Measurements from ENCODE around the gene OR51A4.
"Not testable (repeated sequence)": the region's sequence is repeated elsewhere in the genome, so short reads cannot be mapped to it uniquely, and the experiment has no call there.

The OR51A4 gene, protein sequence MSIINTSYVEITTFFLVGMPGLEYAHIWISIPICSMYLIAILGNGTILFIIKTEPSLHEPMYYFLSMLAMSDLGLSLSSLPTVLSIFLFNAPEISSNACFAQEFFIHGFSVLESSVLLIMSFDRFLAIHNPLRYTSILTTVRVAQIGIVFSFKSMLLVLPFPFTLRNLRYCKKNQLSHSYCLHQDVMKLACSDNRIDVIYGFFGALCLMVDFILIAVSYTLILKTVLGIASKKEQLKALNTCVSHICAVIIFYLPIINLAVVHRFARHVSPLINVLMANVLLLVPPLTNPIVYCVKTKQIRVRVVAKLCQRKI

DNA sequence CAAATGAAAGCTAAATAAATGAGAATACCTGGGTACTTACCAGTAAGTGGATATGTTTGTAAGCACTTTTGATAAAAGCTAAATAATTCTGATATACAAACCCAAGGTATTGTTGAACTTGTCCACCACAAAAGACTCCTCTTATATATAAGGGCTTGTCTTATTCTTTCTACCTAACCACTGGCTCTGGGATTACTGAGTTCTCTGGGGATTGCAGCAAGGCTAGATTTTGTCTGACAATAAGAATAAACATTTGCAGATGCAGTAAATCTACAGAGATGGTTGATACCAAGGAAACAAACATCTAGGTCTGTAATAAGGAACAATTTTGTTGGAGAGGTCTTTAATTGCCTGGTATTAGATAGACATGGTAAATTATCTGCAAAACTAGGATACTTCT is at the start of gene OR51A4:
TSS of gene OR51A4 (minus strand) at position 101 of the 400 bp plus-strand sequence. CDS start 505 bp downstream, outside the sequence.
- no peak for DNase-seq (ENCODE audit: low spot score)

DNA sequence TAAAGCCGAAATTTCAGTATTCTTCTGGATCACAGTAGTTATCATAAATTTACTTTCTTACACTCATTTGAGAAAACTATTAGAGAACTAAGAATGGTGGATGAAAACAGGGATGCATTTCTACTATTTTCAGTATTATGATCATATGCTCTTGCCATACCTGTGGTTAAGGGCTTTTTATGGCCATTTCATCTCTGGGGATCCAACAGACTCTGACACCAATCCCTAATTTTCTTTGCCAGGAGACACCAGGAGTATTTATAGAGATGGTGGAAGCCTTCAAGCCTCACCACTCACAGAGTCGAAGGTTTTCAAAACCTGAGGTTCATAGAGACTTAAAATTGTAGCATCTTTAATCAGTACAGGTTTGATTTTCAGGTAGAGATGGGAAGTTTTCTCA is 47.1 kb upstream of the OR51A4 start, which contains the start of gene OR51L1:
TSS of gene OR51L1 (plus strand) at position 301 of the 400 bp plus-strand sequence. CDS start 4,132 bp downstream, outside the sequence.
- DNase-seq (ENCODE audit: low spot score) = no peak

DNA sequence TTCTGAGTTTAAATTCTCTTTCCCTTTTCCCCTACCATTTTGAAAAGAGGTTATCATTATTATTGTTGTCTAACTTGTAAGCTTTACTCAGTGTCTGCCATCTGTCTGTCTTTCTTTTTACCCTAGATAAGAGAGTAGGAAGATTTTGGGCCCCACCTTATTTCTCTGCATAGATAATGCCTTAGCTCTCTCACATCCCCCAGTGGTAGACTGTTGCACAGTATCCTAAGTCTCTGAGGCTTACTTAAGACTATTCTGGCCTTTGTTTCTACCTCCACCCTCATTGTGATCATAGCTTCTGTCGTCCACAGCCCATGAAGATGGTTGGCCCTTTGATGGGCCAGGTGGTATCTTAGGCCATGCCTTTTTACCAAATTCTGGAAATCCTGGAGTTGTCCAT is 43.7 kb upstream of the OR51A4 start:
- DNase-seq (ENCODE audit: low spot score) = no peak

DNA sequence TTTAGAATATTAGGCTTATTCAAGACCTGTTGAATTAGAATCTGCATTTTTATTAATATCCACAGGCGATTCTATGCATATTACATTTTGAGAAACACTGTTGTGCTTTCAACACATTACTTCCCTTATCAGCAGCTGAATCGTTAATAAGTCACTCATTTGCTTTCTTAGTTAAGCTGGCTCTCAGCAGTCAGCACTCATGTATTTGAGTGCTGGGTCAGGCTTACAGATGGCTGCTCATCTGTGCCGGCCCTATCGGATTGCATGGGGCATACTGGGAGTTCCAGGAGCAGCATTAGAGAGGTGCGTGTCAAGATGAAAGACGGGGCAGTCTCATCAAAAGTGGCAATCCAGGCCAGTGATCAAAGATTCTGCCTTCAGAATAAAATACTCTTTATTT is 36.4 kb upstream of the OR51A4 start:
- no peak for DNase-seq (ENCODE audit: low spot score)

DNA sequence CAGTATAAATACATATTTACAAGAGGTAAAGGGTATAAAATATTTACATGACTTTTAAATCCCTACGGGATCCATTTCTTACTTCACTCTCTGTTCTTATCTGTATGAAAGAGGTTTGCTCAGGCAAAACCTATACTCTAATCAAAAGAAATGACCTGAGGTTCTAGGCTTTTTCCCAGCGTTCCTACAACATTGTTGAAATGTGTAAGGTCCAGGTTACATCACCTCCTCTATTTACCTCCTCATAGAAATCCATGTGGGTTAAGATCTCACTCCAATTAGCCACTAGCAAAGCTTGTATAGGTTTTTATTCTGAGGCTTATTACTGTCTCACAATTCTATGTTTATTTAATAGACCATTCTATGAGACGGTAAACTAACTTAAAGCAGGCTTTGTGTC is 35.3 kb upstream of the OR51A4 start:
- DNase-seq (ENCODE audit: low spot score) = no peak

DNA sequence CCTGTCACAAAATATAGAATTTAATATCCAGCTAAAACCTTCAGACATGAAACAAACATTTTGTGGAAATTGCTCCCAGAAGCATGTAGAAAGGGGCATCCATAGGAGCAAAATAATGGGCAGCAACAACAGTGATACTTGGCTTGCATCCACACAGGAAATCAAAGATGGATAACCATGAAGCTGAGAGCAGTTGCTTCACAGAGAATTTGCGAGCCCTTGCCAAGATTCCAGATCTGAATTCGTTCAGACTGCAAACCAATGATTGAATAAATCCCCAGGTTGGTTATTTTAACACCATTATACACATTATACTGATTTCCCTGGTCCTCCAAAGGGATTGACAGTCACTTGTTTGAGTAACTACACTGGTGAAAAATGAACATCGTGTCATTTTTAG is 31.6 kb upstream of the OR51A4 start:
- no peak for DNase-seq (ENCODE audit: low spot score)

DNA sequence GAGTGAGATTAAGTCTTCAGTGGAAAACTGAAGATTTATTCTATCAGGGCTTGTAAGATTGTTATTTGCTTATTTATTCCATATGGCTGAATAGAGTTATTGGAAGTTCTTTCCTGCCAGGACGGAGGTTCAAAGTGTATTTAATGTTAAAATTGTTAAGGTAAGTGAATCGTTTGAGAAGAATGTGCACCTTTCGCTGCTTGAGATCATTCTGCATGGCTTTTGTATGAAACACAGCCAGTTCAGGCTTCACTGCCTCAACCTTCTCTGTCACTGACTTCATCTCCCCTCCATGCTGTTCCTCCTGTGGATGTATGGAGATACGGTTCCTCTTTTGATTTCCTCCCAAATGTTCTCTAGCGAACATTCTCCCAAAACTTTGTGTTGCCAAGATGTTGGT is 28.0 kb upstream of the OR51A4 start:
- no peak for DNase-seq (ENCODE audit: low spot score)

DNA sequence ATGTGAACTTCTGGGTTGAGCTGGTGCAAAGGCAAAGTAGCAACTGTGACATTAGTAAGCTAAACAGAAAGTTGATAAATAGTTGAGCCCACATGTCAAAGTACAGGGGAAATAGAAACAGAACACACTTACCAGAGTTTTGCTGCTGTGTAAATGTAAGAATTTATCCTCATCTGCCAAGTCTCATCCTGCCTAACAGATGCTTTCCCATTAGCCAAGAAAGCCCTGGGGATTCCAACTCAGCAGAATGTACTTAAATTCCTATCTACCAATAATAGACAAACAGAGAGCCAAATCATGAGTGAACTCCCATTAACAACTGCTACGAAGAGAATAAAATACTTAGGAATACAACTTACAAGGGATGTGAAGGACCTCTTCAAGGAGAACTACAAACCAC is 15.4 kb upstream of the OR51A4 start:
- no peak for DNase-seq (ENCODE audit: low spot score)

DNA sequence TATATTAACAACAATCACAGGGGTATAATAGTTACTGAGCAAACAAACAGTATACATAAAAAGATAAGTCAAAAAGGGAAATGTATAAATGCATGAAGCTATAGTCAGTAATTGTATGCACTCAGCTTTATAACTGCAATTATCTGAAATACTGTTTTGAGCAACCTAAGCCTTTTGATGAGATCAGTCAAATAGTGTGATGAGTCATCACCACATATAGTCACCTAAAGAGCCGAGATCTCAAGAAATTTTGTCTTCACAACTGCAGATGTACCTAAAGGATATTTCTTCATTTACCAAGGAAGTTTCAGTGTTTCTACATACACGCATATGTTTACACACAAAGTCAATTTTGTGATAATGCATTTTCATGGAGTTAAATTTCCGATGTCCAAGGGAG is 13.5 kb upstream of the OR51A4 start:
- DNase-seq (ENCODE audit: low spot score) = no peak

DNA sequence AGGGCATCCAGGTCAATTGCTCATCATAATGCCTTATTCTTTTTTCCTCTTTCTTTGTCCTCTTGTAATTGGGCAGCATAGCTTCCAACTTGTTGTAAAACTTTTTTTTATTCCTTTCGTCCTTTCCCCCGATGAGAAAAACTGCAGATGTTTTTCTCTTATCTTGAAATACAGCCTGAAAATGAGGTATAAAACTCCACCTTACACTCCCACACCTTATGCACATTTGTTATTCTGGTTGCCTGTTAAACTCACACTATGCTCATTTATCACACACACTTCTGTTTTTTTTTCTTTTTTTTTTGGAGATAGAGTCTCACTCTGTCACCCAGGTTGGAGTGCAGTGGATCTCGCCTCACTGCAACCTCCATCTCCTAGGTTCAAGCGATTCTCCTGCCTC is 10.0 kb upstream of the OR51A4 start:
- DNase-seq (ENCODE audit: low spot score) = no peak

DNA sequence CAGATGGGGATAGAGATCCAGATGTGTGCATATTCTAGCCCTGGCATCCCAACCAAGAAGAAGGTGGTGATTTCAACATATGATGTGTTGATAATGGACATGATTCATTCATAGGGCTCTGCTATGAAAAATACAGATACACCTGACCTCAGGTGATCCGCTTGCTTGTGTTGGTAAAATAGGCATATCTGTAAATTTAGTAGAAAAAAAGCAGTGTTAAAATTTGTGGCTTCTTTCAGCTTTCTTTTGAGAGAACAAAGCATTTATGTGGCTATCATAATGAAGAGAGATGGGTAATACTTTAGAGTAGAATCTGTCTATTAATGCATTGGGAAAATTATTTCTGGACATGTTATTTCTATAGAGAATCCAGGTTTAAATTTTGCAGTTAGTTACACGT is 8.2 kb upstream of the OR51A4 start, which contains the start of gene OR51A2:
TSS of gene OR51A2 (minus strand) at position 101 of the 400 bp plus-strand sequence. CDS start at position 101, 0 bp downstream.
- not testable (repeated sequence) for DNase-seq (ENCODE audit: low spot score)

DNA sequence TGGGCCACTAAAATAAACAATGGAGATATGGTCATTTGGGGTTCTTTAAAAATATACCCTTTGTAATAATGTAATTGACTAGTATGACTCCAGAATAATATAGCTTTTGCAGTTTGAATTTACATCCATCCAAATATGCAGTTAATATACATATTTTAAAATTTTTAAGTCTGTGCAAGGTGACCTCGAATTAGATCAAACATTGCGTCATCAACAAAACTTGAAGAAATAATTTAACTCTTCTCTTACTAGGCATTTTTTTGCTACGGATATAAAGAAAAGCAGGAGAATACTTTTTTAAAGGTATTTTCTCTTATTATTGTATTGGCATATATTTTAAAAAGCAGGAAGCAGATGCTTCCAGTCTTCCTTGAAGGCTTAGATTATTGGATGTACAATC is 10.7 kb downstream of the OR51A4 start:
- DNase-seq (ENCODE audit: low spot score) = no peak

DNA sequence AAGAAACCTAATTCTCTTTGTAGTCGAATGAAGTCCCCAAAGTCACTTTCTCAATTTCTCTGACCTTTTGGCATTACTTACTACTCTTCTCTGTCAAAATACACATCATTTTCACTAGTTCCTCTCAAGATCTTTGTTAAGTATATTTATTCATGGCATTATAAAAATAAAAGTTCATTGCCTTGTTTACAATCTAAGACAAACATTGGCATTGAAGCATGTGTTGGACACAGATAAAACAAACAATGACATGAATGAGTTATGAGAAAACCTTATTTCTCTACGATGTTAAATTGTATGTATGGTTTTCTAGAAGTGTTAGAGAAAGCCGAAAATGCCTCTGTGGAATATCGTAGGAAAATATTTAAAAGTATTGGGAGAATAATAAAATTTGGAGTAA is 14.7 kb downstream of the OR51A4 start:
- no peak for DNase-seq (ENCODE audit: low spot score)

DNA sequence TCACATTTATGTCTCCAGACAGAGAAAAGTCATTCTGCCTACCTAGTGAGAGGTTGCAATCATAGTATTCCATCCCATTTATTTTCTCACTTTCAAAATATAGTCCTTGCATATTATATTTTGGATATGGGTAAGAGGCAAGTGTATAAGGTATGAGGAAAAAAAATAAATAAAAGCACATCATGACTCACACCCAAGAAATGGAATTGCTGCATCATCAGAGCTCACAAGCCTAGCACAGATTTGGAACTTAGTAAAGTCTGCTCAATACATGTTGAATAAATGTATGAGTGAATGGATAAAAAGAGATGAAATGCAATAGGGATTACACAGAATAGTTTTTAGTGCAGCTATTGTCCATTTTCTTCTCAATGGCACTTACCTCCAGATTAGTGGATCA is 20.8 kb downstream of the OR51A4 start:
- no peak for DNase-seq (ENCODE audit: low spot score)

DNA sequence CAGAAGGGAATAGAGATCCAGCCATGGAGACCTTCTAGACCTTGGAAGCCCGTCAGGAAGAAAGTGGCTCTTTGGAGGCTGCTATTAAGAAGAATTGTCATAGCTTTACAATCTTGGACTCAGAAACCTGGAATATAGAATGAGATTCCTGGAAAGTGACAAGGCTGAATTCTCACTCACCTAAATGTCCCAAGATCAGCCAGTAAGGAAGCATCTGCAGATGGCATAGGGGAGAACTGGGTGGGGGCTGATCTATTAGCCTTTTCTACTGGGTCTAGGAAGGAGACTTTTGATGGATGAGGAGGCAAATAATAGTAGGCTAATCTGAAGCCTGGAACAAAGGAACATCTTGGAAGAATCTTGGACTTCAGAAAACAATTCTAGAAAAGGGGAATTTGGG is 23.2 kb downstream of the OR51A4 start, which contains the start of gene OR51G1:
TSS of gene OR51G1 (minus strand) at position 101 of the 400 bp plus-strand sequence. CDS start at position 101, 0 bp downstream.
- DNase-seq (ENCODE audit: low spot score) = no peak

DNA sequence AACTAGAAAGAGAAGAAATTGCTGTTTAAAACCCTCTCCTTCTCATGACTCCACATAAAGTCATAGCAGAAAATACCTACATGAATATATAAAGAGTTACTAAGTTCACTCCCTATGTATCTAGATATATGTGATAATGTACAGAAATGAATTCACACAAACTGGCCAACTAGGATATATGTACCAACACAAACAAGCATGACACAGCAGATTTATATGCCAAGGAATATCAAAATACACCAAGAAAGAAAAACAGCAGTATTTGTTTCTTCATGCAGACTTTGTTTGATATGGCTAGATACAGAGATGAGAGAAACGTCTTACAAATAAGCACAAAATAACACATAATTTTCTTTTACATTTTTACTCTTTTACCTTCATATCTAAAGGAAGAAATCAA is 25.1 kb downstream of the OR51A4 start:
- DNase-seq (ENCODE audit: low spot score) = no peak

DNA sequence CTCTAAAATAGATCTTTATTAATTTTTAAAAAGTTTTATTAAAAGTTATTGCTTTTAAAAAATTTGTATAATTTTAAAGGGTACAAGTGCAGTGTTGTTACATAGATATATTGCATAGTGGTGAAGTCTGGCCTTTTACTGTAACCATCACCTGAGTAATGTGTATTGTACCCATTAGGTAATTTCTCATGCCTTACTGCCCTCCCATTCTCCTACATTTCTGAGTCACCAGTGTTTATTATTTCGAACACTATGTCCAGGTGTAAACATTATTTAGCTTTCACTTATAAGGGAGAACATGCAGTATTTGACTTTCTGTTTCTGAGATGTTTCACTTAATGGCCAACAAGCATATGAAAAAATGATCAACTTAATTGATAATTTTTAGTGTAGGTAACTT is 25.6 kb downstream of the OR51A4 start:
- DNase-seq (ENCODE audit: low spot score) = no peak

DNA sequence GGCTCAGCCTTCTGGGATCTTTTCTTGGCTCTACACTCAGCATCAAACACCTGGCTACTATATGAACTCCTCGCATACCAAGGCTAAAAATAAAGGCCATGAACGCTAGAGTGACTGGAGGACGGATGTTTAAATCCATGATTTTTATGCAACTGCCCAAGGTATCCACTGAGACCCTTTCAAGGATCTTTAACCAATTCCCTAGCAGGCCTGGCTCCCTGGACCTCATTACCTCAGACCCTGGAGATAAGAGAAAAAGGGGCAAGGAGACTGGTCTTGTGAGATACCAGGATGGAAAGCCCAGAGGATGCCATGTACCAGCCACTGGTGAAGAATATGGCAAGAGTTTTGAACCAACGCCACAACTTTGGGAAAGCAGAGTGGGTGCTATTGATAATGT is 28.2 kb downstream of the OR51A4 start, which contains the start of gene OR51G2:
TSS of gene OR51G2 (minus strand) at position 101 of the 400 bp plus-strand sequence. CDS start 3,687 bp downstream, outside the sequence.
- no peak for DNase-seq (ENCODE audit: low spot score)

DNA sequence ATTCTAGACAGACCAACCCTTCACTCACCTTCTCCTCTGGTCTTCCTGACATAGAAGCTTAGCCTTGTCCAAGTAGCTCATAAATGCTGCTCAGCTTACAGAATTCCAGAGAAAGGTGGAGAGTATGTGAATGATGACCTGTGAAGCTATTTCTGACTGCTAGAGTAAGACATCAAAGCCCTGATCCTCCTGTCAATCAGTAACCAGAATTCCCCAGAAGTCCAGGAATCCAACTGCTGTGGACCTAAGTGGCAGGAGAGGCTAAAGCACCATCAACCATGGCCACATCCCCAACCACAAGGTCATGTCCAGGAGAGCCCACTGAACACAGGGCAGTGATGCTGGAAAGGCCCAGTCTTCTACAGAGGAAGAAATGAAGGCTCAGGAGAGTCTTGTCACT is 30.8 kb downstream of the OR51A4 start:
- no peak for DNase-seq (ENCODE audit: low spot score)

DNA sequence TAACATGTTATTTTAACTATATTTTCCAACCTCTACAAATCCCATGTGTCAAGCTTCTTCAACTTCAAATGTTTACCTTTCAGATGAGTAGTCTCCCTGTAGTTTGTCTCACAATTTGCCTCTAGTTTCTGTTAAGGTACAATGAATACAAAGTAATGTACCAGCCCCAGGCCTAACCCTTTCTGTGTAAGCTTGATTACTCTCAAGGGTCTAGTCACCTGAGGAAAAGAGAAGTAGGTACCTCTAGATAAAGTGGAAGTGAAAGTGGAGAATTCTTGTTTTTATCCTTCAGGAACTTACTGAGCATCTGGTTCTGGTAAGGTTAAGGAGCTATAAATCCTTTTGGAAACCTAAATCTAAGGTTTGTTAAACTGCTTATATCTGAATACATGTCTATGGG is 43.9 kb downstream of the OR51A4 start, which contains the start of gene OR51A7:
TSS of gene OR51A7 (plus strand) at position 300 of the 400 bp plus-strand sequence. CDS start 3,587 bp downstream, outside the sequence.
- peak; percentile 7 for DNase-seq (ENCODE audit: low spot score)
